Stimulated activated CD8-positive, alpha-beta memory T cell treated with anti-CD3 and anti-CD28 coated beads, Interleukin-15, amount 100 ng/mL, for 1 hour (primary cell): ENCODE data around the gene RREB1.

Experiments
- DNase-seq: peaks from one replicate; pipeline ENCODE4 v3.0.0-alpha.2; 2020; ENCODE audit warnings: low read depth

RREB1 gene

DNA sequence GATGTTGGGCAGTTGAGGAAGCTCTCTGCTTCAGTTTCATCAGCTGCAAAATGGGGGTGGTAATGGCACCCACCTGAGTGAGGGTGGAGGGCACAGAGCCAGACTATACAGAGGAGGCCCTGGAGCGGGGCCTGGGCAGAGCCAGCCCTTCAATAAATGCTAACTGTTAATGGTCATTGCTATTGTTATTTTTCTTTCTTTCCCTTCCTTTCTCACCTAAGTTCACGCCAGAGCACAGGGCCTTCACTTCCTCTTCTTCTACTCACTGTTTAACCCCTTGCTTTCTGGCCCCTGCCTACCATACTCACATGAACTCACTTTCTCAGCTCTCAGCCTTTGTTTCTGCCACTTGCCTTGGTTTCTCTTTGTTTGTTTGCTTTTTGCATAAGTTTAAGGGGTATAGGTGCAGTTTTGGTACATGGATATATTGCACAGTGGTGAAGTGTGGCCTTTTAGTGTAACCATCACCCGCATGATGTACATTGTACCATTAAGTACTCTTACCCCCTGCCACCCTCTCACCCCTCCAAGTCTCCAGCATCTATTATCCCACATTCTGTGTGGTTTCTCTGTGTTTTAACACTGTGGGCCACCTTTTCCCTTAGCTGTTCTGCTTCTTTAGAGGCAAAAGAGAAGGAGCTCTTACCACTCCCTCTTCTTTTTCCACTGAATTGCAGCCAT is 7.5 kb upstream of the RREB1 start:
- DNase-seq: no peak

DNA sequence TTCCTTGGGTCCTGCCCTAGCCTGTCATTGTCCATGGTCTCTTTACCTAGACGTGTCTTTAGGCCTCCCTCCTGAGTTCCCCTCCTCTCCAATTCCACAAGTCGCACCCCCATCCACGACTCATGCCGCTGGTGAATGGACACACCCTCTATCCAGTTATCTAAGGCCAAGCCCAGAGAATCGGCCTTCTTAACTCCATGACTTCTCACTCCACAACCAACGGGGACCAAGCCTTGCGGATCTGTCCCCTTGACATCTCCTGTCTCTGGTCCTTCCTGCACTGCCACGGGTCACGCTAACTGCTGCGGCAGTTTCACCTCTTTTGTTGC is 7.0 kb upstream of the RREB1 start:
- DNase-seq: no peak

DNA sequence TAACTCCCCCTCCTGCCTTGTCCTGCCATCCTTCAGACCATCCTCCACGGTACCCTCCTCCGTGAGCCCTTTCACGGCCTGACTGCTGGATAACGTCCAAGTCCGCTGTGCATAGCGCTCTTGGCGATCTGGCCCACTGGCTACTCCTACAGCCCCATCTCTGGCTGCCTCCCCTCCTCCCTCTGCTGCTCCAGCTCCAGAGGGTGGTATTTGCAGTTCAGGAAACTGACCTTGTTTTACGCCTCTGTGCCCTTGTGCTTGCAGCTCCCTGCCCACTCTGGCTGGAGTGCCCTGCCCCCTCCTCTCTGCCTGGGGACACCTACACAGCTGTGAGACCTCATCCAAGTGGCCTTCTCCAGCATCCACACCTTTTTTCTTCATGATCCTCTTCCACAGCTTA is 6.5 kb upstream of the RREB1 start:
- DNase-seq: no peak

DNA sequence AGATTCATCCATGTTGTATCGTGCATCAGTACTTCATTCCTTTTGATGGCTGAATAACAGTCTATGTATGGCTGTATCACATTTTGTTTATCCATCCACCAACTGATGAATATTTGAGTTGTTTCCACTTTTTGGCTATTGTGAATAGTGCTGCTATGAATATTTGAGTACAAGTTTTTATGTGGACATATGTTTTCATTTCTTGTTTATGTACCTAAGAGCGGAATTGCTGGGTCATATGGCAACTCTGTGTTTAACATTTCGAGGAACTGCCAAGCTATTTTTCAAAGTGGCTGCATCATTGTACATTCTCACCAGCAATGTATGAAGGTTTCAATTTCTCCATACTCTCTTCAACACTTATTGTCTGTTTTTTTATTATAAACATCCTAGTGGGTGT is 3.0 kb upstream of the RREB1 start:
- no peak for DNase-seq

DNA sequence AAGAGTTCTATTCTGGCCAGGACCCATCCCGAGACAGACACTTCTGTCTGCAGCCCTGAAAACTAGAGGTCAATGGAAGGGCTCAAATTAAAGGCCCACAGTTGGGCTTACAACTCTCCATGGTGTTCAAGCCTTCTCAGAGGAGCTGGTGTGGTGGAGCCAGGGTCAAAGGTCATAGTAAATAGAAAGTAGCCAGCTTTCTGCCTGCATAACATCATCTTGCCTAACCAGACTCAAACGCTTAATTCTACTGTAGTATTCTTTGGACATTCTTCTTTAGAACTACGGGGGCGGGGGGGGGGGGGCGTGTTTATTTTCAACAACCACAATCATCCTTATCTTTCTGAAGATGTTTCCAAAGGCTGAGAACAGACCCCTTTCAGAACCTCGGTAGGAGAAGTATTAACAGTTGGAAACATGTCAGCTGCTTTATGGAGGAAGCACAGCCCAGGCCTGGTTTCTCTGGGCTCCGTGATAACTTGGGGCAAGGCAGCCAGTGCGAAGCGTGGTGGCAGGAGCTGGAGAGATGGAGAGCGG is 1.5 kb upstream of the RREB1 start:
- DNase-seq: no peak

DNA sequence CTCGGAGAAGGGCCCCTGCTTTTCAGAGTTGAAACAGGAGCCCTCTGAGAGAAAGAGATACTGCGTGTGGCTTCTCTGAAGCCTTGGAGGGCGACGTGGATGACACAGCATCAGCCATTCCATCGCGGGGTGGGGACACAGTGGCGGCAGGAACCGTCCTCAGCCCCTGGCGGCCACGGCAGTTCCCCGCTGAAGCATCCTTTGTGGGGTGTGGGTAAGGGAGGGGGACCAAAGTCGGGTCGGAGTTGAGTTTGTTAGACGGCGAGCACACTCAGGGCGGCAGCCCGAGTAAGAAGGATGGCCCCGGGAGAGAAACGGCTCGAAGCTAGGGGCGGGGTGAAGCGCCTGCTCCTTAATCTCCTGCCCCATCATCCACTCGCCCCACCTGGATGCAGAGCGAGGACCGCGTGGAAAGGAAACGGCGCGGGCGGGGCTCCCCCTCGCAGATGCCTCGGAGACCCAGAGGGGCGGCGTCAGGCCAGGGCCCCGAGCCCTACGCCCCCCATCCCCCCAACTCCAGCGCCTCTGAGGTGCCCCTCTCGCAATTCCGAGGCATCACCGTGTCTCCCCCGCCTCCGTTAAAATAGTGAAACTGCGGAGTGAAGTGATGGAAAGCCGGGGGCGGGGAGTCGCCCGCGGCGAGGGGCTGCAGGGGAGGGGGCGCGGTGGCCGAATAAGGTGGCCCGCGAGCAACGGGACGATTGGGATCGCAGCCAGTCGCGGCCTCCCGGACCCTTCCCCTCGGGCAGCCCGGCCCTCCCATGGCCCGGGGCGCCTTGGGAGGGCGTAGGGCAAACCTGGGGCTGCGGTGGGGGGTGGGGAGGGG is 796 bp upstream of the RREB1 start:
- no peak for DNase-seq

DNA sequence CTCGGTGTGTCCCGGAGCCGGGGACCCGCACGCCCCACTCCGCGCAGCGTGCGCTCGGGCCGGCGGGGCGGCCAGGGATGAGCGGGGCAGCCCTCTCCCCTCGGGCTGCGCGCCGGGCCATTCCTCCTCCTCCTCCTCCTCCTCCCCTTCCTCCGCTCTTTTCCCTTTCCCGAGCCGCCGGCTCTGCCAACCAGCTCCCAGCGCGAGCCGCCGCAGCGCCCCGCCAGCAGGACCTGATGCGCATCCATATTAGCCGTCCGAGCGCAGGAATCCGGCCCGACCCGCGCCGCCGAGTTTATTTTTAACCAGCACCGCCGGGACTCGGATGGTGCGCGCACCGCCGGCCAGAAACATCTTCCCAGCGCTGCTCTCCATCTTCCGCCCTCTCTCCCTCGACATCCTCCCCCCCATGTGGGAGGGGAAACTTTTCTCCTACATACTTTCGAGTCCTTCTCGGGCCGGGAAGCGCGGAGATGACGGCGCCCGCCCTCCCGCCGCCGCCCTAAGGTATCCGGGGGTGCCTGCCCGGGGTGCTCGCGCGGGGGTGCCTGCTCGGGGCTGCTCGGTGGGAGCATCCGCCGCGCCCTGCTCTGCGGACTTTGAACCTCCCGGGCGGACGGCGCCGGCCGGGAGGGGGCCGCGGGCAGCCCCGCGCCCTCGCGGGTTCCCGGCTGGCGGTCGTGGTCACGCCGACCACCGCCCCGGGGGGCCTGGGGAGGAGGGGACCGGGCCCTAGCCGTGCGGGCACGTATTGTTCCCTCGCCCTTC is 619 bp downstream of the RREB1 start:
- no peak for DNase-seq

DNA sequence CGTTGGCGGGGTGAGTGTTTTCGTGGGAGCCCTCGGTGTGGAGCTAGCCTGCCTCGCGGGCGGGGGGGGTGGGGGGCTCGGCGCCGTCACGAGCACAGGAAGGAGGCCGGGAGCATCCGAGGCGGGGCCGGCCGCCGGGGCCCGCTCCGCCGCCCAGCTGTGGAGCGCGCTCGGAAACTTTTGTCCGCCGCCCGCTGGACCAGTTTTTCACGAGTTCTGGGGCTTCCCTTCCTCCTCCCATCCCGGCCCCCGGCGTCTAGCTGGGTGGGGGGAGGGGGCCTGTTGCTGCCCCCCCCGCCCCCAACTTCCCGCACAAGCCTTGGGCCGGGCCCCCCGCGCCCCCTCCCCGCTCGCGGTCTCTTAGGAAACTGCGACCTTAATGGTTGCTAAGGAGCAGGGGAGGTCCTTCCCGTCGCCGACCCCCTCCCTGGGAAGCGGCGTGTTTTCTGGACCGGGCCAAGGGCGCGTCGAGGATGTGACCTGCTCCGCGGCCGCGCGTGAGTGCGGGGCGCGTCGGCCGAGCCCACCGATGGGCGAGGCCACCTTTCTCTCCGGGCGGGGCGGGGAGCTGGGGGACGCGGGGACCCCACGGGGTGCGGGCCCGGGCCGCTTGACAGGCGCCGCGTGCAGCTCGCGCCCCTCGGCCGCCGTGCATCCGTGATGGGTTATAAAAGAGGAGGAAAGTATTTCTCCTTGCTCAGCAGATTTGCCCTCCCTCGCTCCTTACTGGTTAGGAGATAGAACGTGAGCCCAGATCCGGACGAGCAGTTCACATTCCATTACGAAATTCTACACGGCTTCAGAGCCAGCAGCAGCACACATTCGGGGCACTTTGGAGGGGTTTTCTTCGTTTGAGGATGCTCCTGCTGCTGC is 1.4 kb downstream of the RREB1 start:
- DNase-seq: no peak

DNA sequence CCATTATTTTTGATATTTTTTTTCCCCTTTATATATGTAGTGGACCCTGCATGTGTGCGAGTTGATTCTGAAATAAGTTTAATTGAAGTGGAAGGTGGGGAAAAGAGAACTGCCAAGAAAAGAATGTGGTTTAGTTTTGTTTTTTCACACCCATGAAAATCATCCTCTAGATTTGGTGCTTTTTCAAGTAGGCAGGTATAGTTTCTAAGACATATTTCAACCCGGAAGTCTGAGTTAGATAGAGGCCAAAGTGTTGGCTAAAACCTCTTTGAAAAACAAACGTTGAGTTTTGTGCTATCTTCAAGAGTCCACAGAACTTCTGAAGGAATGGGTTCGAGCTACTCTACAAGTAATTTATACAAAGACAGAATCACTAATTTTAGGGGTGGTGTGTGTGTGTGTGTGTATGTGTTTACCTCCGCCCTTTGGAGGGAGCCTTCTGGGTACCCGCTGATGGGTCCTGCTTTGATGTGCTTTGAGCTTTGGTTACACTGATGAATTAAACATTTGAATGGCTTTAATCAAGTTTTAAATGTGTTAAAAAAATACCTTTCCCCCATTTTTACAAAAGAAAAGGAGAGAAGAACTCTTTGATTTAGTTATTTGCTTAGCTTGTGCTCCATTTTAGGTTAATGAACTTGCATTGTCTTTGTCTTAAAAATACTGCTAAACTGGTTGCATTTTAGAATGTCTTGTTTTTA is 2.5 kb downstream of the RREB1 start:
- no peak for DNase-seq

DNA sequence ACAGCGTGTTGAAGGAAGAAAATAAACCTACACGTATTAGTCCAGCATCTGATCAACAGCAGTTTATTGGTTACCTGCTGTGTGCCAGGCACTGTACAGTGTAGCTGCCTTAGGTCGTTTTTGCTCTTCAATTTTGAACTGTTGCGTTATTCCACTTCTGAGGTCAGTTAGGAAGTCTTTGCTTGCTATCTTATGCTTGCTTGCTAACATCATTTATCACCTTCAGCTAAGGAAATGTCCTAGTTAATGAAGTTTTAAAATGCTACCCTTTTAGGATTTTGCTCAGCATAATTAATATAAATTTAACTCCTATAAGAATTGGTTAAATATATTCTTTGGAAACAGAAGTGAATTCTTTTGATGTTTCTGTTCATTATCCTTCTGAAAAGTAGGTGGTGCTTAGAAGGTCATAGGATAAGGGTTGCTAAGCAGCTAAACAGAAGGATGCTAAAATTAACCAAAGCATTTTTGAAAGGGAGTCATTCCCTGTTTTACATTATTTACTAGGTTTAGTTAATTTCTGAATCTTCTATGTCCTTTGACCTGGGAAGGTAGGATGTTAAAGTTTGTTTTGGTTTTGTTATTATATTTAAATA is 3.4 kb downstream of the RREB1 start:
- DNase-seq: no peak

DNA sequence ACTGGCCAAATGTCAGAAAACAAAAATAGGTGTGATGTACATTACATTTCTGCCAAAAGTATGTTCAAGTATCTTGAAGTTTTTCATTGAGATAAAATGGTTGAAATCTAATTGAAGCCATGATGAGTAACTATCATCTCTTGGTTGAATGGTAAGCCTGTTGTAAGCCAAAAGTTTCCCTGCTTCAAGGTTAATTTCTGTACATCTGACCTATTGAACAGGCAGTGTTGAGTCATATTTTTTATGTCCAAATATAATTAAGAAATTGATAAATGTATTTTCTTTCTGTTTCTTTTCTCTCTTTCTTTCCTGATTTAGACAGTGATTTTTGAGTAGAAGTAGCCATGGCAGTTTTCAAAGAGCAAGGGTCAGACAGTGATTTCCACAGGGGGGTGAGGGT is 4.4 kb downstream of the RREB1 start:
- no peak for DNase-seq

DNA sequence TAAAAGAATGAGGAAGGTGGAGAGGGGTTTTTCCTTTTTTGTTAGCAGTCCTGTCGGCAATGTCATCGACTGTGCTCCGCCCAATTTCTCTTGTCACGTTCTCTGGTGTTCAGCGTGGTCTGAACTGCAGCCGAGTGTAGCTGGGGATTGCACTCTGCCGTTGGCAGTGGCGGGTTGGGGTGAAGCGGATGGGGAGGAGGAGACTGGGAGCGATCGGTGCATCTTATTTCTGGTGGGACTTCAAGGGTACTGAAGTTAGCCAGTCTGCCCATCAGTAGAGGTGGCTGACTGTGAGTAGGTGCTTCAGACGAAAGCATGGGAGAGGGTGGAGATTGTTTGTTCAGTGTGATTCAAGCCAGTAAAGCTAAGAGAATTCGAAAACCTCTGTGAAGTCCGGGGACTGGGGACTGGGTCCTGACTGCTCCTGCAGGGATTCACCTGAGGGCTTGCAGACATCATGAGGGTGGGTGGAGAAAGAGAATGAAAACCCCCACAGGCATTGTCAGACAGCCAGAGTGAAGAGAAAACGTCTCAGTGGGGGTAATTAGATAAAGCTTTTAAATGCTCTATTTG is 5.1 kb downstream of the RREB1 start:
- DNase-seq: no peak

DNA sequence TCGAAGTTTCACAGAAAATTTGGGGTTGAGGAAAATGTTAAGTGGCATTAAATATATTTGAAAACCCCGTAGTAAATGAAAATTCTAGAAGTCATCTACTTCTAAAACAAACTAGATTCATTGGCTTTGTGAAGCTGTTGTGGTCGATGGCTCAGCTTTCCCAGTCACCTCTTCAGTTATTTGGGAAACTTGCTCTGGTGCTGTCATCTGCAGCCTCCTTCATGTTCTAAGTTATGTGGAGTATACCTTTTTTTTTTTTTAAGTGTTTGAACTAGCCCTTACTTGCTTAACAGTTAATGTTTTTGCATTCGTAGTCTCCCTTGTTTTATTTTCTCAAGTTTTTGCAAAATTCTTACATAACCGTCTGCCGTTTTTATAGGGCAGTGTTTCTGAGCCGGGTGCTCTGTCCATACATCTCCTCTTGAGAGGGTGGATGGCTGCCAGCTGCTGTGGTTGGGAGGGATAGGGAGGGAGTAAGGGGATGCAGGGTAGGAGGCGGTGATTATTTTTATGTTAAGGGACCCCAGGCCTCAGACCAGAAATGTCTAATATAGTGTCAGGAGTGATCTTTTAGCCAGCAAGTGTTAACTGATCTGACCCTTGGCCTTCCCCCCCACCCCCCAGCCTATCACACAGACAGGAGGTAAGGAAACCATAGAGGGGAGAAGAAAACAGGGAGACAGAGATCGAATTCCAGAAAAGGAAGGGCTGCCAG is 7.1 kb downstream of the RREB1 start:
- DNase-seq: no peak

DNA sequence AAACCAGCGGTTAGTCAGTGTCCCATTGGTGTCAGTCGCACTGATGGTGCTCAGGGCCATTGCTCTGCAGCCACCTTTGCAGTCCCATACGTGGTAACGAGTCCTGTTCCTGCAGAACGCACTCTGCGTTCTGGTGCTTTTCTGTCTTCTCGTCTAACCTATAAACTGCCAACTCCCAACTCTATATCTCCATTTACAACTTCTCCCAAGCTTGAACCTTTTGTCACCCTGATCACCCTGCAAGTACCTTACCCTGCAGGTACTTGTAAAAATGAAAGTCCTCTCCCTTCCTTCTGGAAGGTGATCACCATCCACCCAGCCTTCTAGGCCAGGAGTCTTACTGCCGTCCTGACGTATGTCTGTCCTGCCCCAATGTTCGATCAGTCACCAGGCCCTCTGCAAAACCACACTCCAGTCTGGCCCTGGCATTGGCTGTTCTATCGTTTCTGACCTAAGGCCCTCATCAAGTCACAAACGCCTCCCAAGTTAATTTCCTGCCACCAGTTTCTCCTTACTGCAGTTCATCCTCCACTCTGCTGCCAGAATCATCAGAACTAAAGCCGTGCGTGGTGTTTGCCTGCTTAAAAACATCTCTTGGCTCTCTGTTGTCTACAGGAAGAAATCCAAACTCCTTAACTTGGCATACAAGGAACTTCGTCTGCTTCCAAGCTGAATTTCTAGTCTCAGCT is 7.9 kb downstream of the RREB1 start:
- no peak for DNase-seq

DNA sequence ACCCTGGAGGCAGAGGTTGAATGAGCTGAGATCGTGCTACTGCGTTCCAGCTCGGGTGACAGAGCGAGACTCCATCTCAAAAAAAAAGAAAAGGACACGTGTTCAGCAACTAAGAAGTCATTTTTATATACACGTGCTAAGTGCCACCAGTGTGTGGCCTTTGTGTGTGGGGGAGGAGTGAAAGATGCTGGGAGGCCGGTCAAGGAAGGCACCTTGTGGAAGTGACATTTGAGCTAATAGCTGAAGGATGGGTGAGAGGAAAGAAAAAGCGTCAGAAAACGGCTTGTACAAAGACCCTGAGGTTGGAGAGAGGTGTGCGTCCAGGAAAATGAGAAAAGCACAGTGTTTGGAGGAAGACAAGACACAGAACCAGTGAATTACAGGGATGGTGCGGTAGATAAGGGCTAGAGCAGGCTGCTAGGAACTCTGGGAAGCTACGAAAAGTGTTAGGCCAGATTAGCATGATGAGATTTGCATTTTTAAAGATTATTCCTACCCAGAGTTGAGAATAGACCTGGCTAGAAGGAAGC is 11.6 kb downstream of the RREB1 start:
- DNase-seq: no peak

DNA sequence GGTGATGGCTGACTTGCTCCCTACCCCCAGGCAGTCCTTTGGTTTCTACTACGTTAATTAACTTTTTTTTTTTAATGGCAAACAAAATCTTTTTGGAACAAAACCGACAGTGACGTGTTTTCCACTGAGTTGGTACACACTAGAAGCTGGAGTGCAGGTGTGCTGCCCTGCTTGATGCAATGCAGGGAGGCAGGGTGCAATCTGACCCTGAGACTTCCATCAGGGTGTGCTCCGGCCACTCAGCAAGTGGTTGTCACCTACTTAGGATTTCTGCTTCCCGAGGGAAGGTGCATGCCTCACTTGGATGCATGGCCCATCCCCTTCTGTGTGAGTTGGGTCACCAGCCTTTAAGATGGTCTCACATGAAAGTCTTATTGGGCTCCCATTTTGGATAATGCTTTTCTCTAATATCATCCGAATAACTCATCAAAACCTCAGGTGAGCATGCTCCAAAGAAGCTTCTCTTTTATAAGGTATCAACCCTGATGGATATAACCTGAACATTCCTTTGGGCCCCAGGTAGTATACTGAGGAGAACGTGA is 14.0 kb downstream of the RREB1 start:
- no peak for DNase-seq

DNA sequence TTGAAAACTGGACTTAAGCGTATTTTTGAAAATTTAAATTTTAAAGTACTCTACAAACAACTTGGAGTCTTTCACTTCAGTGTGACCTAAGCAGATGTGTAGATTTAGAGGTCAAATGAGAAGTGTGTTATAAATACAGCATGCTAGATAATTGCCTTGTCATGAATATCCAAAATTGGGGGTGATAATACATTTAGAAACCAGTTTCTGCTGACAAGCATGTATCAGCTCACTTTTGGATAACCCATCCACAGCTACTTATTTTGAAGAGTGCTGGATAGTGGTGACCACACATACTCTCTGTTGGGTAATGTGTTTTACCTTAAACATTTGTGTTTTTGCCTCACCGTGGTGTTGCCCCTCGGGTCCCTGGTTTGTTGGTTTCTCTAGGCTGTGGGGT is 14.9 kb downstream of the RREB1 start:
- no peak for DNase-seq

DNA sequence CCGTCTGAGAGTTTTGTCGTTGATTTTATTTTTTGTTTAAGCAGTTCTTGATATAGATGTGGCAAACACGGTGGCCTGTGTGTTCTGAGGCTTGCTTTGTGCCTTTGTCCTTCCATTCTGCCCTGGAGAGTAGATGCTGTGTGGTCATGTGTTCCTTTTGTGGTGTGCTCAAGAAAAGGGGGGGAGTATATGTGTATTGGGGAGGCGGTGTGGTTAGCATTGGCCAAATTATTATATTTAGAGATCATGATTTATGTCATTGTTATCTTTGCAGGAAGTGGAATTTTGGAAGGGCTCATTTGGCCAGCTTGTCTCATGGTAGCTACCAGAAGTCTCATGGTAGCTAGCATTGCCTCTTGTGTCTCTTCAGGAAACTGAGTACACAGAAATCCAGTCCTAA is 16.4 kb downstream of the RREB1 start:
- no peak for DNase-seq

DNA sequence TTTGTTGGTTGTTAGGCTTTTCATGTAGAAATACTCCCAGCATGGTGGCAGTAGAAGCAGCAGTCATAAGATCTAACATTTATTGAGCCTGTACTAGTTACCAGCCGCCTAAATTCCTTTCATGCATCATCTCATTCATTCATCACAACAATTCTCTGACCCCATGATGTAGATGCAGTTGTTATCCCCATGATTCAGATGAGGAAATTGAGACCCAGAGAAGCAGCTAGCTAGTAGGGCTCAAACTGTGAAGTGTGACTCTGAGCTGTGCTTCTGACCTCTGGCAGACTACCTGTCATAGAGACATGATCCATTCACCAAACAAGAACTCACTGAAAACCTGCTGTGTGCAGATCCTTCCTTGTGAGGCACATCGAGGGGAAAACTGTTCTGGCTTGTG is 16.9 kb downstream of the RREB1 start:
- no peak for DNase-seq
